CD4-positive, alpha-beta T cell (primary cell): ENCODE results near the gene RHBDL3. TPM values are rescaled to one million over a fixed set of nuclear protein-coding genes. Genes with fewer than 3 reads are reported as not detected.
A peak's percentile ranks its signal among the peaks of the same experiment; 100 is the strongest.
"Not testable (repeated sequence)": the region's sequence is repeated elsewhere in the genome, so short reads cannot be mapped to it uniquely, and the experiment has no call there.

Experiments
- ATAC-seq: fragments of 200-7000 bp; cut with Tn5 transposase; one replicate; pipeline ENCODE4 v1.10.0; 2022; ENCODE audit warnings: mild to moderate bottlenecking; ENCODE audit not compliant: poor library complexity
- CTCF ChIA-PET: fragments of 350-600 bp; sonication (Branson Sonifier 250); formaldehyde crosslinking; loops from one replicate; lab custom pipeline; 2021; ENCODE audit warnings: antibody characterized with exemption, inconsistent platforms; lab: Charles Lee
- POLR2A ChIA-PET: fragments of 350-600 bp; sonication (Branson Sonifier 250); formaldehyde crosslinking; loops from one replicate; lab custom pipeline; 2021; ENCODE audit warnings: antibody characterized with exemption, inconsistent platforms; lab: Charles Lee
- DNase-seq, 14 experiments: peaks; one replicate each; pipeline ENCODE4 v3.0.0-alpha.2; 2013 to 2020; ENCODE audit warnings: mixed read lengths in 2 of 14
- H3K27ac ChIP-seq, 2 donors: one replicate each; pipeline versions ENCODE4 v1.5.1 to v1.7.0; 2013; ENCODE audit warnings: low read length in 2 of 2, low read depth in 1 of 2, mild to moderate bottlenecking in 1 of 2
- H3K27me3 ChIP-seq, 2 experiments: 1 replicate in 1 of 2; 2 replicates in 1 of 2; pipeline versions ENCODE4 v1.6.1 to v1.7.0; 2013; ENCODE audit warnings: low read length in 2 of 2, control low read depth in 1 of 2, mild to moderate bottlenecking in 1 of 2, moderate library complexity in 1 of 2; ENCODE audit not compliant: insufficient read depth in 2 of 2, control insufficient read depth in 1 of 2
- H3K36me3 ChIP-seq: one replicate; pipeline ENCODE4 v1.6.1; 2013; ENCODE audit warnings: low read length, control low read depth; ENCODE audit not compliant: insufficient read depth
- H3K4me1 ChIP-seq: one replicate; pipeline ENCODE4 v1.6.1; 2013; ENCODE audit warnings: low read length, control low read depth; ENCODE audit not compliant: insufficient read depth
- H3K4me3 ChIP-seq: one replicate; pipeline ENCODE4 v1.5.1; 2013; ENCODE audit warnings: mild to moderate bottlenecking, low read length, moderate library complexity
- H3K9me3 ChIP-seq, 2 experiments: 1 replicate in 1 of 2; 2 replicates in 1 of 2; pipeline versions ENCODE4 v1.6.1 to v1.7.0; 2013; ENCODE audit warnings: low read length in 2 of 2, mild to moderate bottlenecking in 2 of 2, control low read depth in 1 of 2, moderate library complexity in 1 of 2; ENCODE audit not compliant: control insufficient read depth in 1 of 2, insufficient read depth in 1 of 2
- H3K27ac Mint-ChIP-seq: one replicate; pipeline ENCODE4 v1.8.0; 2020; ENCODE audit warnings: mixed read lengths
- H3K27me3 Mint-ChIP-seq: one replicate; pipeline ENCODE4 v1.8.0; 2021; ENCODE audit warnings: mixed read lengths
- H3K36me3 Mint-ChIP-seq: one replicate; pipeline ENCODE4 v1.8.0; 2021; ENCODE audit warnings: low read depth, mixed read lengths
- H3K4me1 Mint-ChIP-seq: one replicate; pipeline ENCODE4 v1.8.0; 2021; ENCODE audit warnings: low read depth, mixed read lengths
- H3K4me3 Mint-ChIP-seq: one replicate; pipeline ENCODE4 v1.8.0; 2020; ENCODE audit warnings: mild to moderate bottlenecking, mixed read lengths
- H3K9me3 Mint-ChIP-seq: one replicate; pipeline ENCODE4 v1.8.0; 2020; ENCODE audit warnings: mixed read lengths
- intact Hi-C, 2 experiments: fragments of 100-400 bp; cut with DNase I in 1 of 2; cut with micrococcal nuclease in 1 of 2; formaldehyde crosslinking; loops; one replicate each; pipeline versions ENCODE4 v1.15.1 to v1.9.0; 2023 to 2025; cut with DNase I, micrococcal nuclease
- total RNA-seq, 174 experiments: library from RNA in 2 of 174; stranded (reverse) in 2 of 174; gene quantifications; one replicate each; pipeline ENCODE4 v1.2.3 and lab custom pipeline; 2021 to 2026
- TF ChIP-seq, protein P1 (sequence below): fragments of 200-600 bp; IDR thresholded peaks from one replicate; pipeline ENCODE4 v1.8.0; 2022; ENCODE audit warnings: antibody characterized with exemption, mild to moderate bottlenecking

Gene RHBDL3
- total RNA-seq, 2 experiments from 2014 or later, result 0.08 TPM; not detected in 1

DNA sequence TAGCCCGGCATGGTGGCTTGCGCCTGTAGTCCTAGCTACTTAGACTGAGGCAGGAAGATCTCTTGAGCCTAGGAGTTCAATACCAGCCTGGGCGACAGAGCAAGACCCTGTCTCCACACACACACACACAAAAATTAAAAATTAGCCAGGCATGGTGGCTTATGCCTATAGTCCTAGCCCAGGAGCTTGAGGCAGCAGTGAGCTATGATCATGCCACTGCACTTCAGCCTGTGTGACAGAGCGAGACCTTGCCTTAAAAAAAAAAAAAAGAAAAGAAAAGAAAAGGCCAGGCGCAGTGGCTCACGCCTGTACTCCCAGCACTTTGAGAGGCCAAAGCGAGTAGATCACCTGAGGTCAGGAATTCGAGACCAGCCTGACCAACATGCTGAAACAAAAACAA is 52.4 kb downstream of the RHBDL3 start:
- Mint-ChIP-seq H3K27ac (no peak overlapping the region), H3K4me1 (no peaks in the 10 kb centered on the region), H3K4me3 (no peak overlapping the region), H3K27me3 (peaks cover 14% of the 10 kb centered on the region), H3K9me3 (no peaks in the 10 kb centered on the region), H3K36me3 (no peaks in the 10 kb centered on the region)
- no peaks in the 10 kb centered on the region for H3K9me3 ChIP-seq
- H3K27me3 ChIP-seq, result no peaks in the 10 kb centered on the region
- H3K4me1 ChIP-seq, result peaks cover 8% of the 10 kb centered on the region
- ChIA-PET POLR2A (no interaction called here), CTCF (interaction anchor here (1.9 kb wide), 1 partner anchor 11 kb away, joined by 8 read pairs; no protein-coding TSS in a partner anchor)
- no peak overlapping the region for H3K4me3 ChIP-seq
- TF ChIP-seq, protein P1, sequence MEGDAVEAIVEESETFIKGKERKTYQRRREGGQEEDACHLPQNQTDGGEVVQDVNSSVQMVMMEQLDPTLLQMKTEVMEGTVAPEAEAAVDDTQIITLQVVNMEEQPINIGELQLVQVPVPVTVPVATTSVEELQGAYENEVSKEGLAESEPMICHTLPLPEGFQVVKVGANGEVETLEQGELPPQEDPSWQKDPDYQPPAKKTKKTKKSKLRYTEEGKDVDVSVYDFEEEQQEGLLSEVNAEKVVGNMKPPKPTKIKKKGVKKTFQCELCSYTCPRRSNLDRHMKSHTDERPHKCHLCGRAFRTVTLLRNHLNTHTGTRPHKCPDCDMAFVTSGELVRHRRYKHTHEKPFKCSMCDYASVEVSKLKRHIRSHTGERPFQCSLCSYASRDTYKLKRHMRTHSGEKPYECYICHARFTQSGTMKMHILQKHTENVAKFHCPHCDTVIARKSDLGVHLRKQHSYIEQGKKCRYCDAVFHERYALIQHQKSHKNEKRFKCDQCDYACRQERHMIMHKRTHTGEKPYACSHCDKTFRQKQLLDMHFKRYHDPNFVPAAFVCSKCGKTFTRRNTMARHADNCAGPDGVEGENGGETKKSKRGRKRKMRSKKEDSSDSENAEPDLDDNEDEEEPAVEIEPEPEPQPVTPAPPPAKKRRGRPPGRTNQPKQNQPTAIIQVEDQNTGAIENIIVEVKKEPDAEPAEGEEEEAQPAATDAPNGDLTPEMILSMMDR, result no peak
- intact Hi-C loops, result no loop called here
- DNase-seq (no peak), ATAC-seq (no peak)
- H3K27ac ChIP-seq, result no peak overlapping the region
- H3K36me3 ChIP-seq, result no peaks in the 10 kb centered on the region

DNA sequence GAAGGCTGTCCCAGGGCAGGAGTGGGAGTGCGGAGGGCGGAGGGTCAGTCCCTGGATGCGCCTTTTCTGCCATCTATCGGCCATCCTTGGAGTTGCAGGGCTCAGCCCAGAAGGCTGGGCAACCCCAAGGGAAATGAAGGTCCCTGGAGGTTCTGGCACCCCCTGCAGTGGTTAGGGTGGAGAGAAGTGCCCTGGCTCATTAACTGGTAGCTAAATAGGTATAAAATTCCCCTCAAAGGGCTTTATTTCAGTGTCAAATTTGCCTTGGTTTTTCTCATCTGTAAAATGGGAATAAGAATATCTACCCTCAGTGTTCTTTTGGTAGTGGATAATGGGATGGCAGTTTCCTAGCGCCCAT is 53.9 kb downstream of the RHBDL3 start:
- intact Hi-C loops, result loop anchor here (1.0 kb wide), 2 partner anchors 66 to 116 kb away; no protein-coding TSS in a partner anchor
- no peaks in the 10 kb centered on the region for H3K9me3 Mint-ChIP-seq

DNA sequence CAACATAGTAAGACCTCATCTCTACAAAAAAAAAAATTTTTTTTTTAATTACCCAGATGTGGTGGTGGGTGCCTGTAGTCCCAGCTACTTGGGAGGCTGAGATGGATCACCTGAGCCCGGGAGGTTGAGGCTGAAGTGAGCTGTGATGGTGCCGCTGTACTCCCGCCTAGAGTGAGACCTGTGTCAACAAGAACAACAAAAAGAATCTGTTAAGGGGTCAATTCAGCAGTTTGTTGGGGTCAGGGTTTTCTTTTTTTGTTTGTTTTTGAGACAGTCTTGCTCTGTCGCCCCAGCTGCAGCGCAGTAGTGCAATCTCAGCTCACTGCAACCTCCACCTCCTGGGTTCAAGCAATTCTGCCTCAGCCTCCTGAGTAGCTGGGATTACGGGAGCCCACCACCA is 54.4 kb downstream of the RHBDL3 start:
- H3K4me3 ChIP-seq, ATAC-seq, H3K4me3 Mint-ChIP-seq, intact Hi-C loops, H3K9me3 Mint-ChIP-seq, POLR2A ChIA-PET, H3K36me3 ChIP-seq, H3K27me3 Mint-ChIP-seq, H3K27ac ChIP-seq, H3K9me3 ChIP-seq, DNase-seq, H3K27me3 ChIP-seq, H3K36me3 Mint-ChIP-seq, H3K27ac Mint-ChIP-seq, H3K4me1 Mint-ChIP-seq: not testable (repeated sequence)
- CTCF ChIA-PET, result interaction anchor here (1.4 to 1.9 kb wide), 3 partner anchors 9 to 68 kb away, joined by 3 to 8 read pairs (median 3); no protein-coding TSS in a partner anchor
- peaks cover 21% of the 10 kb centered on the region for H3K4me1 ChIP-seq

More for the DNA sequence above, 53.9 kb downstream of the RHBDL3 start:
- TF ChIP-seq, protein P1, result peak; percentile 90
- Histone ChIP-seq H3K36me3 (no peaks in the 10 kb centered on the region), H3K27me3 (no peaks in the 10 kb centered on the region), H3K4me1 (peaks cover 21% of the 10 kb centered on the region), H3K9me3 (no peaks in the 10 kb centered on the region), H3K27ac (no peak overlapping the region), H3K4me3 (peak overlapping the region; percentile 40)
- peak; percentile 85 for ATAC-seq
- peak; percentile 46 to 83 (median 68) for DNase-seq
- ChIA-PET POLR2A (interaction anchor here (0.7 kb wide), 1 partner anchor 11 kb away, joined by 3 read pairs; no protein-coding TSS in a partner anchor), CTCF (interaction anchor here (0.7 to 1.9 kb wide), 6 partner anchors 9 to 124 kb away, joined by 3 to 8 read pairs (median 3); no protein-coding TSS in a partner anchor)
- H3K27ac Mint-ChIP-seq, result no peak overlapping the region
- H3K27me3 Mint-ChIP-seq, result peaks cover 14% of the 10 kb centered on the region
- H3K36me3 Mint-ChIP-seq, result no peaks in the 10 kb centered on the region
- H3K4me3 Mint-ChIP-seq, result peak overlapping the region; percentile 67
- H3K4me1 Mint-ChIP-seq, result peaks cover 8% of the 10 kb centered on the region

DNA sequence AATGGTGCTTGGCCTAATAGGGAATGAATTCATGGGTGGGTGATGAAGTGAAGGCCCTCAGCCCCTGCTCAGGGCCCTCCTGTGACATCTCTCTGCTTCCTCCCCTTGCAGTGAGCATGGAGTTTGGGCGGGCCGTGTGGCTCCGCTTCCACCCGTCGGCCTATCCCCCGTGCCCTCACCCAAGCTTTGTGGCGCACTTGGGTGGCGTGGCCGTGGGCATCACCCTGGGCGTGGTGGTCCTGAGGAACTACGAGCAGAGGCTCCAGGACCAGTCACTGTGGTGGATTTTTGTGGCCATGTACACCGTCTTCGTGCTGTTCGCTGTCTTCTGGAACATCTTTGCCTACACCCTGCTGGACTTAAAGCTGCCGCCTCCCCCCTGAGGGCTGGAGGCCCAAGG is 55.2 kb downstream of the RHBDL3 start:
- Histone ChIP-seq H3K9me3 (no peaks in the 10 kb centered on the region), H3K4me1 (peaks cover 21% of the 10 kb centered on the region), H3K36me3 (no peaks in the 10 kb centered on the region), H3K27me3 (no peaks in the 10 kb centered on the region), H3K27ac (no peak overlapping the region), H3K4me3 (no peak overlapping the region)
- ATAC-seq, result no peak
- CTCF ChIA-PET, result no interaction called here
- no peak overlapping the region for H3K27ac Mint-ChIP-seq
- no peak overlapping the region for H3K4me3 Mint-ChIP-seq
- H3K4me1 Mint-ChIP-seq, result peaks cover 9% of the 10 kb centered on the region
- TF ChIP-seq, protein P1, result no peak
- POLR2A ChIA-PET, result no interaction called here
- DNase-seq, result no peak
- H3K9me3 Mint-ChIP-seq, result no peaks in the 10 kb centered on the region
- intact Hi-C loops, result no loop called here
- peaks cover 1% of the 10 kb centered on the region for H3K27me3 Mint-ChIP-seq
- H3K36me3 Mint-ChIP-seq, result no peaks in the 10 kb centered on the region
